Keratinocyte (primary cell): ENCODE results near the gene SYNGR1. TPM values are rescaled to one million over a fixed set of nuclear protein-coding genes. Genes with fewer than 3 reads are reported as not detected.

Experiments
- DNase-seq: peaks from one replicate; pipeline ENCODE4 v3.0.0-alpha.2; 2011; ENCODE audit warnings: low read depth, missing footprints, low spot score
- FAIRE-seq: peaks from 2 replicates; lab custom pipeline; 2011; peaks lifted over from hg19 to GRCh38; lab: Jason Lieb, UNC
- H2AFZ ChIP-seq: 2 replicates; pipeline ENCODE4 v1.6.0; 2012; ENCODE audit warnings: low read length, control low read depth, inconsistent platforms; ENCODE audit not compliant: control insufficient read depth
- H3K27ac ChIP-seq: 2 replicates; pipeline ENCODE4 v1.5.1; 2011; ENCODE audit warnings: low read length; ENCODE audit not compliant: control insufficient read depth, insufficient read depth
- H3K27me3 ChIP-seq: 3 replicates; pipeline ENCODE4 v1.6.0; 2011; ENCODE audit warnings: low read length; ENCODE audit not compliant: control insufficient read depth, insufficient read depth; ENCODE audit errors: extremely low read depth
- H3K36me3 ChIP-seq, 2 experiments: 2 replicates in 1 of 2; 3 replicates in 1 of 2; pipeline ENCODE4 v1.5.1; 2011; ENCODE audit warnings: low read length in 2 of 2, mild to moderate bottlenecking in 1 of 2; ENCODE audit not compliant: control insufficient read depth in 2 of 2, insufficient read depth in 2 of 2; ENCODE audit errors: extremely low read depth in 1 of 2
- H3K4me1 ChIP-seq: 3 replicates; pipeline ENCODE4 v1.5.1; 2011; ENCODE audit warnings: low read length; ENCODE audit not compliant: control insufficient read depth, insufficient read depth; ENCODE audit errors: extremely low read depth
- H3K4me2 ChIP-seq: 3 replicates; pipeline ENCODE4 v1.6.0; 2011; ENCODE audit warnings: low read depth, low read length; ENCODE audit not compliant: control insufficient read depth, insufficient read depth; ENCODE audit errors: extremely low read depth
- H3K4me3 ChIP-seq, 3 experiments: fragments of 200-600 bp in 1 of 3; sonication (generic) in 1 of 3; 2 replicates in 2 of 3; 3 replicates in 1 of 3; pipeline ENCODE4 v1.5.1; 2011 to 2016; ENCODE audit warnings: low read length in 3 of 3, mild to moderate bottlenecking in 3 of 3, control low read depth in 2 of 3, inconsistent platforms in 1 of 3, low read depth in 1 of 3, mixed read lengths in 1 of 3, mixed run types in 1 of 3, moderate library complexity in 1 of 3; ENCODE audit not compliant: control insufficient read depth in 2 of 3, insufficient read depth in 2 of 3; ENCODE audit errors: extremely low read depth in 1 of 3
- H3K79me2 ChIP-seq: 2 replicates; pipeline ENCODE4 v1.6.0; 2012; ENCODE audit warnings: low read length; ENCODE audit not compliant: control insufficient read depth, insufficient read depth
- H3K9ac ChIP-seq: 3 replicates; pipeline ENCODE4 v1.6.0; 2011; ENCODE audit warnings: low read length; ENCODE audit not compliant: control insufficient read depth, insufficient read depth; ENCODE audit errors: extremely low read depth
- H3K9me1 ChIP-seq: 3 replicates; pipeline ENCODE4 v1.6.0; 2011; ENCODE audit warnings: low read length; ENCODE audit not compliant: control insufficient read depth, insufficient read depth; ENCODE audit errors: extremely low read depth
- H3K9me3 ChIP-seq: 2 replicates; pipeline ENCODE4 v1.5.1; 2012; ENCODE audit warnings: low read depth, low read length; ENCODE audit not compliant: control insufficient read depth
- H4K20me1 ChIP-seq: 3 replicates; pipeline ENCODE4 v1.6.0; 2011; ENCODE audit warnings: low read length; ENCODE audit not compliant: control insufficient read depth, insufficient read depth; ENCODE audit errors: extremely low read depth
- CTCF ChIP-seq, 3 experiments: IDR thresholded peaks in 1 of 3; conservative IDR thresholded peaks in 1 of 3; optimal IDR thresholded peaks in 1 of 3; 2 replicates in 2 of 3; 3 replicates in 1 of 3; pipeline versions ENCODE3 to v1.5.1; 2011; ENCODE audit warnings: low read length in 3 of 3, mild to moderate bottlenecking in 3 of 3, moderate library complexity in 2 of 3, control low read depth in 1 of 3, inconsistent platforms in 1 of 3; ENCODE audit not compliant: insufficient read depth in 2 of 3; ENCODE audit errors: extremely low read depth in 1 of 3
- EZH2 ChIP-seq: IDR thresholded peaks from one replicate; pipeline ENCODE4 v1.6.1; 2012; ENCODE audit warnings: inconsistent platforms, mild to moderate bottlenecking, low read length, moderate library complexity
- dilution Hi-C: fragments of 300-500 bp; cut with MboI; formaldehyde crosslinking; loops from one replicate; pipeline ENCODE4 v1.7.0; 2020; ENCODE audit warnings: low sequenced_read_pairs; ENCODE audit not compliant: extremely low pct_ligation_motif_present
- polyA plus RNA-seq, 5 experiments: library from polyadenylated mRNA; depleted of rRNA in 3 of 5; stranded (reverse) in 3 of 5; stranded (forward) in 1 of 5; unstranded in 1 of 5; fragments of >200 nt; gene quantifications; 1 replicate in 1 of 5; 2 replicates in 3 of 5; 3 replicates in 1 of 5; pipeline versions ENCODE4 v1.2.1 to v1.2.3, GENCODE V29; 2011 to 2012; ENCODE audit warnings: missing spikeins in 2 of 5, low read depth in 1 of 5, low replicate concordance in 1 of 5

The SYNGR1 gene
- polyA plus RNA-seq, 1 donor (not counting 4 experiments of a cell fraction or from before 2014, with no cell fraction given): 0.63 TPM

GRCh38 chr22:39422721-39423120 is 72.9 kb downstream of the SYNGR1 start:
- H3K9ac ChIP-seq: no peak overlapping the region

GRCh38 chr22:39423976-39424375 is 74.2 kb downstream of the SYNGR1 start:
- Histone ChIP-seq H3K79me2 (no peaks in the 10 kb centered on the region), H3K9me1 (peaks cover 2% of the 10 kb centered on the region), H3K9me3 (no peaks in the 10 kb centered on the region), H3K27me3 (no peaks in the 10 kb centered on the region), H3K4me2 (no peak overlapping the region), H4K20me1 (no peaks in the 10 kb centered on the region), H3K27ac (no peak overlapping the region), H3K9ac (no peak overlapping the region), H3K4me1 (no peaks in the 10 kb centered on the region), H2AFZ (no peak overlapping the region), H3K36me3 (peaks cover 20 to 34% of the 10 kb centered on the region in 2 experiments), H3K4me3 (no peak overlapping the region)
- no peak for TF ChIP-seq CTCF (optimal IDR thresholded peaks at IDR 0.05 in 1 of 3, IDR thresholded peaks at IDR 0.05 in 1 of 3, conservative IDR thresholded peaks at IDR 0.05 in 1 of 3; ENCODE audit: extremely low read depth in 1 of 3, insufficient read depth in 2 of 3, low read length in 3 of 3)
- FAIRE-seq (no peak), DNase-seq (no peak)
- dilution Hi-C loops: no loop called here

More at GRCh38 chr22:39422721-39423120, 72.9 kb downstream of the SYNGR1 start:
- Histone ChIP-seq H3K27me3 (no peaks in the 10 kb centered on the region), H4K20me1 (no peaks in the 10 kb centered on the region), H3K4me2 (no peak overlapping the region), H3K4me3 (no peak overlapping the region), H3K9me3 (no peaks in the 10 kb centered on the region), H3K27ac (no peak overlapping the region), H2AFZ (no peak overlapping the region), H3K9me1 (peaks cover 2% of the 10 kb centered on the region), H3K79me2 (no peaks in the 10 kb centered on the region), H3K36me3 (peaks cover 27 to 32% of the 10 kb centered on the region in 2 experiments), H3K4me1 (no peaks in the 10 kb centered on the region)
- dilution Hi-C loops: no loop called here
- DNase-seq: no peak
- FAIRE-seq: no peak
- no peak for TF ChIP-seq EZH2
- no peak for TF ChIP-seq CTCF (optimal IDR thresholded peaks at IDR 0.05 in 1 of 3, IDR thresholded peaks at IDR 0.05 in 1 of 3, conservative IDR thresholded peaks at IDR 0.05 in 1 of 3; ENCODE audit: extremely low read depth in 1 of 3, insufficient read depth in 2 of 3, low read length in 3 of 3)
